Stimulated activated CD8-positive, alpha-beta memory T cell treated with anti-CD3 and anti-CD28 coated beads, Interleukin-7, amount 100 ng/mL, for 1 hour (primary cell): ENCODE data around the gene RASL11A.
"Not testable (repeated sequence)": the region's sequence is repeated elsewhere in the genome, so short reads cannot be mapped to it uniquely, and the experiment has no call there.

Source experiments
- DNase-seq, 2 donors: peaks; one replicate each; pipeline ENCODE4 v3.0.0-alpha.2; 2020; ENCODE audit warnings: low read depth in 2 of 2

RASL11A gene

GRCh38 chr13:27267596-27267995, 3.0 kb upstream of the RASL11A start:
- DNase-seq = no peak

- no peak for DNase-seq
Observed at GRCh38 chr13:27269114-27269665, 1.4 kb upstream of the RASL11A start.

GRCh38 chr13:27271570-27272096, 1.0 kb downstream of the RASL11A start:
- DNase-seq = no peak

- DNase-seq = no peak
Observed at GRCh38 chr13:27273658-27274425, 3.2 kb downstream of the RASL11A start.

GRCh38 chr13:27274631-27275030, 4.0 kb downstream of the RASL11A start:
- no peak for DNase-seq

- no peak for DNase-seq
Observed at GRCh38 chr13:27276188-27276587, 5.6 kb downstream of the RASL11A start.

GRCh38 chr13:27279506-27279905, 8.9 kb downstream of the RASL11A start:
- no peak for DNase-seq

- no peak for DNase-seq
Observed at GRCh38 chr13:27280009-27280656, 9.5 kb downstream of the RASL11A start.

- DNase-seq = no peak
Observed at GRCh38 chr13:27280841-27281240, 10.2 kb downstream of the RASL11A start.

GRCh38 chr13:27281420-27281819, 10.8 kb downstream of the RASL11A start:
- DNase-seq = no peak

- DNase-seq = no peak
Observed at GRCh38 chr13:27283906-27284493, 13.4 kb downstream of the RASL11A start.

- no peak for DNase-seq
Observed at GRCh38 chr13:27288392-27288791, 17.8 kb downstream of the RASL11A start.

GRCh38 chr13:27289011-27289665, 18.5 kb downstream of the RASL11A start:
- no peak for DNase-seq

- no peak for DNase-seq
Observed at GRCh38 chr13:27290715-27291114, 20.1 kb downstream of the RASL11A start.

- not testable (repeated sequence) for DNase-seq
Observed at GRCh38 chr13:27291967-27292366, 21.3 kb downstream of the RASL11A start.

- no peak for DNase-seq
Observed at GRCh38 chr13:27293076-27293691, 22.6 kb downstream of the RASL11A start.

- no peak for DNase-seq
Observed at GRCh38 chr13:27293873-27294515, 23.4 kb downstream of the RASL11A start.

GRCh38 chr13:27295096-27295495, 24.5 kb downstream of the RASL11A start:
- no peak for DNase-seq

- DNase-seq = no peak
Observed at GRCh38 chr13:27295660-27296059, 25.0 kb downstream of the RASL11A start.

GRCh38 chr13:27296496-27296895, 25.9 kb downstream of the RASL11A start:
- no peak for DNase-seq

- DNase-seq = no peak
Observed at GRCh38 chr13:27298849-27299248, 28.2 kb downstream of the RASL11A start.
